ENCODE results near the gene ZNF577.

DNA sequence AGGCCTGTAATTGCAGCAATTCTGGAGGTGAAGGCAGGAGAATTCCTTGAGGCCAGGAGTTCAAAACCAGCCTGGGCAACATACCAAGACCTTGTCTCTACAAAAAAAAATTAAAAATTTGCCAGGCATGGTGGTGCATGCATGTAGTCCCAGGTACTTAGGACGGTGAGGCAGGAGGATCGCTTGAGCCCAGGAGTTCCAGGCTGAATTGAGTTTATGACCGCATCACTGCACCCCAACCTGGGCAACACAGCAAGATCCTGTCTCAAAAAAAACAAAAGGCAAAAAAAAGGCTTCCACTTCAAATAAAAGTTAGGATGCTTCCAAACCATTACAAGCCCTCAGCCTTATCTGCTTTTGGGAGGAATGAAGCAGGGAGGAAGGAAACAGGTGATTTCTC is 5.2 kb downstream of the ZNF577 start:
- TF ChIP-seq ZNF766 (CRISPR knock-in tag; IDR thresholded peaks at IDR 0.05; ENCODE audit: borderline replicate concordance) (no peak), ZNF317 (CRISPR knock-in tag; IDR thresholded peaks at IDR 0.05) (no peak), MXD4 (CRISPR knock-in tag; IDR thresholded peaks at IDR 0.05) (no peak), ZNF639 (CRISPR knock-in tag; conservative IDR thresholded peaks at IDR 0.05) (no peak), KMT2A (CRISPR knock-in tag; IDR thresholded peaks at IDR 0.05) (no peak), KAT8 (CRISPR knock-in tag; IDR thresholded peaks at IDR 0.05) (no peak), SMC3 (IDR thresholded peaks at IDR 0.05; ENCODE audit: low read length) (no peak), TMF1 (CRISPR knock-in tag; IDR thresholded peaks at IDR 0.05; ENCODE audit: low read depth) (no peak)
- TF ChIP-seq, protein P1, sequence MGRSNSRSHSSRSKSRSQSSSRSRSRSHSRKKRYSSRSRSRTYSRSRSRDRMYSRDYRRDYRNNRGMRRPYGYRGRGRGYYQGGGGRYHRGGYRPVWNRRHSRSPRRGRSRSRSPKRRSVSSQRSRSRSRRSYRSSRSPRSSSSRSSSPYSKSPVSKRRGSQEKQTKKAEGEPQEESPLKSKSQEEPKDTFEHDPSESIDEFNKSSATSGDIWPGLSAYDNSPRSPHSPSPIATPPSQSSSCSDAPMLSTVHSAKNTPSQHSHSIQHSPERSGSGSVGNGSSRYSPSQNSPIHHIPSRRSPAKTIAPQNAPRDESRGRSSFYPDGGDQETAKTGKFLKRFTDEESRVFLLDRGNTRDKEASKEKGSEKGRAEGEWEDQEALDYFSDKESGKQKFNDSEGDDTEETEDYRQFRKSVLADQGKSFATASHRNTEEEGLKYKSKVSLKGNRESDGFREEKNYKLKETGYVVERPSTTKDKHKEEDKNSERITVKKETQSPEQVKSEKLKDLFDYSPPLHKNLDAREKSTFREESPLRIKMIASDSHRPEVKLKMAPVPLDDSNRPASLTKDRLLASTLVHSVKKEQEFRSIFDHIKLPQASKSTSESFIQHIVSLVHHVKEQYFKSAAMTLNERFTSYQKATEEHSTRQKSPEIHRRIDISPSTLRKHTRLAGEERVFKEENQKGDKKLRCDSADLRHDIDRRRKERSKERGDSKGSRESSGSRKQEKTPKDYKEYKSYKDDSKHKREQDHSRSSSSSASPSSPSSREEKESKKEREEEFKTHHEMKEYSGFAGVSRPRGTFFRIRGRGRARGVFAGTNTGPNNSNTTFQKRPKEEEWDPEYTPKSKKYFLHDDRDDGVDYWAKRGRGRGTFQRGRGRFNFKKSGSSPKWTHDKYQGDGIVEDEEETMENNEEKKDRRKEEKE (IDR thresholded peaks at IDR 0.05) = no peak
- TF ChIP-seq, protein P2, sequence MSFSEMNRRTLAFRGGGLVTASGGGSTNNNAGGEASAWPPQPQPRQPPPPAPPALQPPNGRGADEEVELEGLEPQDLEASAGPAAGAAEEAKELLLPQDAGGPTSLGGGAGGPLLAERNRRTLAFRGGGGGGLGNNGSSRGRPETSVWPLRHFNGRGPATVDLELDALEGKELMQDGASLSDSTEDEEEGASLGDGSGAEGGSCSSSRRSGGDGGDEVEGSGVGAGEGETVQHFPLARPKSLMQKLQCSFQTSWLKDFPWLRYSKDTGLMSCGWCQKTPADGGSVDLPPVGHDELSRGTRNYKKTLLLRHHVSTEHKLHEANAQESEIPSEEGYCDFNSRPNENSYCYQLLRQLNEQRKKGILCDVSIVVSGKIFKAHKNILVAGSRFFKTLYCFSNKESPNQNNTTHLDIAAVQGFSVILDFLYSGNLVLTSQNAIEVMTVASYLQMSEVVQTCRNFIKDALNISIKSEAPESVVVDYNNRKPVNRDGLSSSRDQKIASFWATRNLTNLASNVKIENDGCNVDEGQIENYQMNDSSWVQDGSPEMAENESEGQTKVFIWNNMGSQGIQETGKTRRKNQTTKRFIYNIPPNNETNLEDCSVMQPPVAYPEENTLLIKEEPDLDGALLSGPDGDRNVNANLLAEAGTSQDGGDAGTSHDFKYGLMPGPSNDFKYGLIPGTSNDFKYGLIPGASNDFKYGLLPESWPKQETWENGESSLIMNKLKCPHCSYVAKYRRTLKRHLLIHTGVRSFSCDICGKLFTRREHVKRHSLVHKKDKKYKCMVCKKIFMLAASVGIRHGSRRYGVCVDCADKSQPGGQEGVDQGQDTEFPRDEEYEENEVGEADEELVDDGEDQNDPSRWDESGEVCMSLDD (CRISPR knock-in tag; IDR thresholded peaks at IDR 0.05; ENCODE audit: borderline replicate concordance) = no peak
- TF ChIP-seq, protein P3, sequence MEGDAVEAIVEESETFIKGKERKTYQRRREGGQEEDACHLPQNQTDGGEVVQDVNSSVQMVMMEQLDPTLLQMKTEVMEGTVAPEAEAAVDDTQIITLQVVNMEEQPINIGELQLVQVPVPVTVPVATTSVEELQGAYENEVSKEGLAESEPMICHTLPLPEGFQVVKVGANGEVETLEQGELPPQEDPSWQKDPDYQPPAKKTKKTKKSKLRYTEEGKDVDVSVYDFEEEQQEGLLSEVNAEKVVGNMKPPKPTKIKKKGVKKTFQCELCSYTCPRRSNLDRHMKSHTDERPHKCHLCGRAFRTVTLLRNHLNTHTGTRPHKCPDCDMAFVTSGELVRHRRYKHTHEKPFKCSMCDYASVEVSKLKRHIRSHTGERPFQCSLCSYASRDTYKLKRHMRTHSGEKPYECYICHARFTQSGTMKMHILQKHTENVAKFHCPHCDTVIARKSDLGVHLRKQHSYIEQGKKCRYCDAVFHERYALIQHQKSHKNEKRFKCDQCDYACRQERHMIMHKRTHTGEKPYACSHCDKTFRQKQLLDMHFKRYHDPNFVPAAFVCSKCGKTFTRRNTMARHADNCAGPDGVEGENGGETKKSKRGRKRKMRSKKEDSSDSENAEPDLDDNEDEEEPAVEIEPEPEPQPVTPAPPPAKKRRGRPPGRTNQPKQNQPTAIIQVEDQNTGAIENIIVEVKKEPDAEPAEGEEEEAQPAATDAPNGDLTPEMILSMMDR (CRISPR knock-in tag; IDR thresholded peaks at IDR 0.05) = no peak
